HUES64 (cell line): ENCODE data around the gene KRTAP12-2.

Experiments
- H3K27ac ChIP-seq: 2 replicates; pipeline ENCODE4 v1.7.0; 2013; ENCODE audit warnings: low read depth, low read length, inconsistent platforms
- H3K27me3 ChIP-seq: 2 replicates; pipeline ENCODE4 v1.6.1; 2013; ENCODE audit warnings: mild to moderate bottlenecking, low read length; ENCODE audit not compliant: insufficient read depth
- H3K36me3 ChIP-seq: 2 replicates; pipeline ENCODE4 v1.6.1; 2013; ENCODE audit warnings: mild to moderate bottlenecking, low read length; ENCODE audit not compliant: insufficient read depth
- H3K4me1 ChIP-seq: 2 replicates; pipeline ENCODE4 v1.6.1; 2013; ENCODE audit warnings: mild to moderate bottlenecking, low read length, moderate library complexity; ENCODE audit not compliant: insufficient read depth
- H3K4me3 ChIP-seq: 2 replicates; pipeline ENCODE4 v1.5.1; 2013; ENCODE audit warnings: mild to moderate bottlenecking, low read length, moderate library complexity
- H3K9ac ChIP-seq: 2 replicates; pipeline ENCODE4 v1.6.1; 2013; ENCODE audit warnings: mild to moderate bottlenecking, low read depth, low read length
- H3K9me3 ChIP-seq: 2 replicates; pipeline ENCODE4 v1.6.1; 2013; ENCODE audit warnings: low read depth, low read length; ENCODE audit not compliant: insufficient read depth
- WGBS: fragments of 150-250, 120-280 bp; methylation state at CpG from one replicate; pipeline ENCODE4 v1.1.7; 2013; ENCODE audit warnings: missing lambda C conversion rate; 5-methylcytosine and 5-hydroxymethylcytosine counted together

The KRTAP12-2 gene

GRCh38 chr21:44708866-44709425 is 42.2 kb upstream of the KRTAP12-2 start:
- H3K4me1 ChIP-seq = peaks cover 49% of the 10 kb centered on the region
- H3K27ac ChIP-seq = no peak overlapping the region
- no peaks in the 10 kb centered on the region for H3K36me3 ChIP-seq
- H3K27me3 ChIP-seq = peaks cover 92% of the 10 kb centered on the region
- no peak overlapping the region; the same call in 1 of the 2 replicates for H3K9ac ChIP-seq
- peak overlapping the region; percentile 42 for H3K4me3 ChIP-seq
- WGBS = 4% methylated on average over 25 of the region's 25 CpGs
- no peaks in the 10 kb centered on the region for H3K9me3 ChIP-seq

GRCh38 chr21:44708213-44708865 is 41.6 kb upstream of the KRTAP12-2 start:
- peak overlapping the region; percentile 42 for H3K4me3 ChIP-seq
- no peaks in the 10 kb centered on the region for H3K36me3 ChIP-seq
- no peak overlapping the region for H3K9ac ChIP-seq
- no peaks in the 10 kb centered on the region for H3K9me3 ChIP-seq
- peaks cover 55% of the 10 kb centered on the region for H3K4me1 ChIP-seq
- peaks cover 92% of the 10 kb centered on the region for H3K27me3 ChIP-seq
- WGBS = 1% methylated on average over 13 of the region's 13 CpGs
- H3K27ac ChIP-seq = peak overlapping the region; percentile 34; the same call in 1 of the 2 replicates

GRCh38 chr21:44706706-44707581 is 40.2 kb upstream of the KRTAP12-2 start:
- 1% methylated on average over 38 of the region's 46 CpGs for WGBS
- Histone ChIP-seq H3K4me1 (peaks cover 55% of the 10 kb centered on the region), H3K27ac (no peak overlapping the region; the same call in 1 of the 2 replicates), H3K9me3 (no peaks in the 10 kb centered on the region), H3K27me3 (peaks cover 80% of the 10 kb centered on the region), H3K4me3 (peak overlapping the region; percentile 47), H3K36me3 (no peaks in the 10 kb centered on the region), H3K9ac (peak overlapping the region; percentile 54; the same call in 1 of the 2 replicates)

GRCh38 chr21:44706026-44706705 is 39.4 kb upstream of the KRTAP12-2 start:
- H3K9me3 ChIP-seq = no peaks in the 10 kb centered on the region
- 2% methylated on average over 54 of the region's 54 CpGs for WGBS
- H3K27ac ChIP-seq = peak overlapping the region; percentile 77; the same call in 1 of the 2 replicates
- peaks cover 55% of the 10 kb centered on the region for H3K4me1 ChIP-seq
- H3K36me3 ChIP-seq = no peaks in the 10 kb centered on the region
- H3K4me3 ChIP-seq = peak overlapping the region; percentile 47
- H3K27me3 ChIP-seq = peaks cover 72% of the 10 kb centered on the region
- peak overlapping the region; percentile 54; the same call in 1 of the 2 replicates for H3K9ac ChIP-seq

- Histone ChIP-seq H3K4me1 (peaks cover 46% of the 10 kb centered on the region), H3K9me3 (no peaks in the 10 kb centered on the region), H3K36me3 (no peaks in the 10 kb centered on the region), H3K27ac (peak overlapping the region; percentile 62; the same call in 1 of the 2 replicates), H3K27me3 (peaks cover 57% of the 10 kb centered on the region), H3K4me3 (peak overlapping the region; percentile 32; the same call in 1 of the 2 replicates), H3K9ac (0 out of 2 replicates have a peak overlapping the region, but pooled peaks have one; percentile 19)
- 19% methylated on average over 13 of the region's 13 CpGs for WGBS
These were observed 37.9 kb upstream of the KRTAP12-2 start for GRCh38 chr21:44704636-44705001.

- H3K27ac ChIP-seq = peak overlapping the region; percentile 62; the same call in 1 of the 2 replicates
- peaks cover 41% of the 10 kb centered on the region for H3K4me1 ChIP-seq
- peak overlapping the region; percentile 32; the same call in 1 of the 2 replicates for H3K4me3 ChIP-seq
- H3K27me3 ChIP-seq = peaks cover 50% of the 10 kb centered on the region
- no peaks in the 10 kb centered on the region for H3K9me3 ChIP-seq
- H3K36me3 ChIP-seq = no peaks in the 10 kb centered on the region
- H3K9ac ChIP-seq = 0 out of 2 replicates have a peak overlapping the region, but pooled peaks have one; percentile 19
- 39% methylated on average over 12 of the region's 13 CpGs for WGBS
These were observed 37.3 kb upstream of the KRTAP12-2 start for GRCh38 chr21:44703731-44704635.

- WGBS = 60% methylated on average over 16 of the region's 16 CpGs
- Histone ChIP-seq H3K4me1 (peaks cover 38% of the 10 kb centered on the region), H3K4me3 (no peak overlapping the region), H3K27me3 (peaks cover 42% of the 10 kb centered on the region), H3K27ac (no peak overlapping the region), H3K36me3 (no peaks in the 10 kb centered on the region), H3K9me3 (no peaks in the 10 kb centered on the region), H3K9ac (no peak overlapping the region)
These were observed 36.4 kb upstream of the KRTAP12-2 start for GRCh38 chr21:44702973-44703730.

GRCh38 chr21:44702111-44702972 is 35.6 kb upstream of the KRTAP12-2 start:
- 82% methylated on average over 22 of the region's 22 CpGs for WGBS
- peaks cover 34% of the 10 kb centered on the region for H3K27me3 ChIP-seq
- H3K36me3 ChIP-seq = no peaks in the 10 kb centered on the region
- peaks cover 41% of the 10 kb centered on the region for H3K4me1 ChIP-seq
- H3K9ac ChIP-seq = no peak overlapping the region
- no peaks in the 10 kb centered on the region for H3K9me3 ChIP-seq
- H3K27ac ChIP-seq = no peak overlapping the region
- no peak overlapping the region for H3K4me3 ChIP-seq

GRCh38 chr21:44701541-44701940 is 34.8 kb upstream of the KRTAP12-2 start:
- H3K36me3 ChIP-seq = no peaks in the 10 kb centered on the region
- H3K4me1 ChIP-seq = peaks cover 44% of the 10 kb centered on the region
- H3K9ac ChIP-seq = no peak overlapping the region
- no peaks in the 10 kb centered on the region for H3K9me3 ChIP-seq
- H3K27me3 ChIP-seq = peaks cover 26% of the 10 kb centered on the region
- 69% methylated on average over 12 of the region's 12 CpGs for WGBS
- no peak overlapping the region for H3K4me3 ChIP-seq
- no peak overlapping the region for H3K27ac ChIP-seq
